Sigmoid colon (tissue), 3 donors: ENCODE measurements around the gene CBX7.

Experiments
- CTCF ChIP-seq, 4 experiments: fragments of 450-650 bp in 3 of 4; fragments of 200-600 bp in 1 of 4; IDR thresholded peaks; one replicate each; pipeline ENCODE4 v1.5.1; 2016 to 2019; ENCODE audit warnings: antibody characterized with exemption in 4 of 4, mild to moderate bottlenecking in 3 of 4, moderate library complexity in 2 of 4
- POLR2A ChIP-seq, 2 donors: fragments of 450-650 bp; IDR thresholded peaks; one replicate each; pipeline ENCODE4 v1.6.1; 2016; ENCODE audit warnings: antibody characterized with exemption in 2 of 2, mild to moderate bottlenecking in 2 of 2, moderate library complexity in 2 of 2

- no peak for TF ChIP-seq CTCF (IDR thresholded peaks at IDR 0.05)
- TF ChIP-seq POLR2A (IDR thresholded peaks at IDR 0.05), result no peak
Observed at GRCh38 chr22:39130892-39131855, 21.3 kb downstream of the CBX7 start.
